HCT116 (cell line): ENCODE data around the gene QRICH2. TPM values are rescaled to one million over a fixed set of nuclear protein-coding genes. Genes with fewer than 3 reads are reported as not detected.

Experiments
- ATAC-seq: fragments of 200-7000 bp; cut with Tn5 transposase; 2 replicates; pipeline ENCODE4 v1.9.1; 2020; ENCODE audit warnings: mild to moderate bottlenecking, moderate library complexity
- BruUV-seq: library from RNA; stranded (reverse); fragments of 400-500 nt; replicated peaks from 2 replicates; lab custom pipeline; 2021; lab: Mats Ljungman, UMichigan
- CTCF ChIA-PET: fragments of 300-600 bp; sonication (Branson Sonifier 250); formaldehyde crosslinking; loops from one replicate; lab custom pipeline; 2021; ENCODE audit warnings: antibody characterized with exemption; lab: Charles Lee
- POLR2A ChIA-PET: fragments of 300-600, 350-600 bp; sonication (Branson Sonifier 250); formaldehyde crosslinking; loops from one replicate; lab custom pipeline; 2021; ENCODE audit warnings: antibody characterized with exemption; lab: Charles Lee
- RAD21 ChIA-PET, 2 experiments: fragments of 300-600 bp; sonication (Branson Sonifier 250); formaldehyde crosslinking; loops; one replicate each; lab custom pipeline; 2023; ENCODE audit warnings: low total read pairs in 2 of 2; ENCODE audit not compliant: uncharacterized antibody in 2 of 2, unreplicated experiment in 2 of 2, low non-redundant PET in 1 of 2; lab: Charles Lee
- DNase-seq: peaks from one replicate; pipeline ENCODE4 v3.0.0-alpha.2; 2010; ENCODE audit warnings: low read depth, low spot score
- H2AFZ ChIP-seq: fragments of 200-600 bp; shearing (Covaris generic), sonication (generic); 2 replicates; pipeline ENCODE4 v1.6.1; 2017; ENCODE audit warnings: low read depth, mixed run types, mixed read lengths, antibody characterized with exemption, low read length; ENCODE audit not compliant: poor library complexity, severe bottlenecking
- H3K27ac ChIP-seq: 2 replicates; pipeline ENCODE4 v1.5.1; 2012; ENCODE audit warnings: low read depth, low read length
- H3K27me3 ChIP-seq: fragments of 200-600 bp; sonication (generic); 2 replicates; pipeline ENCODE4 v1.6.1; 2016; ENCODE audit warnings: mixed run types, low read length, mixed read lengths; ENCODE audit not compliant: insufficient read depth
- H3K36me3 ChIP-seq, 2 experiments: fragments of 200-500 bp in 1 of 2; fragments of 200-600 bp in 1 of 2; sonication (Bioruptor generic) in 1 of 2; sonication (generic) in 1 of 2; 2 replicates each; pipeline versions ENCODE4 v1.5.1 to v1.6.1; 2014 to 2016; ENCODE audit warnings: low read length in 2 of 2, inconsistent platforms in 1 of 2, mixed read lengths in 1 of 2, mixed run types in 1 of 2; ENCODE audit not compliant: insufficient read depth in 2 of 2, control insufficient read depth in 1 of 2
- H3K4me1 ChIP-seq, 2 experiments: fragments of 200-600 bp in 1 of 2; sonication (generic) in 1 of 2; 2 replicates each; pipeline versions ENCODE4 v1.5.1 to v1.6.1; 2012 to 2017; ENCODE audit warnings: low read length in 2 of 2, inconsistent platforms in 1 of 2, mild to moderate bottlenecking in 1 of 2, mixed read lengths in 1 of 2, mixed run types in 1 of 2, moderate library complexity in 1 of 2; ENCODE audit not compliant: insufficient read depth in 2 of 2, control insufficient read depth in 1 of 2
- H3K4me2 ChIP-seq: fragments of 200-600 bp; sonication (generic); 2 replicates; pipeline ENCODE4 v1.6.1; 2017; ENCODE audit warnings: mixed run types, low read length, mixed read lengths
- H3K4me3 ChIP-seq, 2 experiments: fragments of 200-600 bp in 1 of 2; sonication (generic) in 1 of 2; replicated peaks in 1 of 2; 2 replicates each; pipeline ENCODE4 v1.5.1; 2011 to 2016; ENCODE audit warnings: low read length in 2 of 2, control low read depth in 1 of 2, low read depth in 1 of 2, mild to moderate bottlenecking in 1 of 2, mixed read lengths in 1 of 2, mixed run types in 1 of 2
- H3K79me2 ChIP-seq: fragments of 200-600 bp; sonication (generic); 2 replicates; pipeline ENCODE4 v1.6.1; 2017; ENCODE audit warnings: mild to moderate bottlenecking, mixed run types, low read length, moderate library complexity, mixed read lengths; ENCODE audit not compliant: insufficient read depth
- H3K9ac ChIP-seq: fragments of 200-600 bp; sonication (generic); 2 replicates; pipeline ENCODE4 v1.6.1; 2016; ENCODE audit warnings: low read length, mixed read lengths
- H3K9me2 ChIP-seq: fragments of 200-600 bp; sonication (generic), shearing (Covaris generic); 2 replicates; pipeline ENCODE4 v1.6.1; 2017; ENCODE audit warnings: mixed run types, mild to moderate bottlenecking, moderate library complexity; ENCODE audit not compliant: insufficient read depth
- H3K9me3 ChIP-seq, 2 experiments: fragments of 200-500 bp in 1 of 2; fragments of 200-600 bp in 1 of 2; sonication (Bioruptor generic) in 1 of 2; sonication (generic) in 1 of 2; 2 replicates each; pipeline ENCODE4 v1.6.1; 2014 to 2017; ENCODE audit warnings: low read length in 2 of 2, mixed read lengths in 2 of 2, inconsistent platforms in 1 of 2, low read depth in 1 of 2, mild to moderate bottlenecking in 1 of 2, mixed run types in 1 of 2, moderate library complexity in 1 of 2; ENCODE audit not compliant: control insufficient read depth in 1 of 2, insufficient read depth in 1 of 2
- H4K20me1 ChIP-seq: fragments of 200-600 bp; sonication (generic), shearing (Covaris generic); 2 replicates; pipeline ENCODE4 v1.6.1; 2017; ENCODE audit warnings: mixed run types, mild to moderate bottlenecking, moderate library complexity; ENCODE audit not compliant: insufficient read depth
- CTCF ChIP-seq, 3 experiments: fragments of 200-600 bp in 1 of 3; sonication (generic) in 1 of 3; IDR thresholded peaks in 2 of 3; conservative IDR thresholded peaks in 1 of 3; 2 replicates each; pipeline ENCODE4 v1.5.1; 2012 to 2017; ENCODE audit warnings: low read depth in 2 of 3, low read length in 2 of 3, antibody characterized with exemption in 1 of 3, borderline replicate concordance in 1 of 3, control low read depth in 1 of 3, mild to moderate bottlenecking in 1 of 3, mixed read lengths in 1 of 3, mixed run types in 1 of 3, moderate library complexity in 1 of 3; ENCODE audit not compliant: insufficient read depth in 1 of 3
- EGR1 ChIP-seq: IDR thresholded peaks from 2 replicates; pipeline ENCODE4 v1.6.1; 2012; ENCODE audit warnings: low read depth
- EZH2 ChIP-seq: fragments of 200-600 bp; sonication (generic); IDR thresholded peaks from 2 replicates; pipeline ENCODE4 v1.6.1; 2017; ENCODE audit warnings: antibody characterized with exemption, mixed run types
- JUND ChIP-seq: IDR thresholded peaks from 2 replicates; pipeline ENCODE4 v1.6.1; 2012
- RAD21 ChIP-seq: IDR thresholded peaks from 2 replicates; pipeline ENCODE4 v1.6.1; 2012; ENCODE audit warnings: low read depth, mild to moderate bottlenecking
- SIN3A ChIP-seq: IDR thresholded peaks from 2 replicates; pipeline ENCODE4 v1.6.1; 2012; ENCODE audit warnings: low read depth
- SP1 ChIP-seq: IDR thresholded peaks from 2 replicates; pipeline ENCODE4 v1.6.1; 2012; ENCODE audit warnings: low read depth
- TCF7L2 ChIP-seq: IDR thresholded peaks from 2 replicates; pipeline ENCODE4 v1.7.0; 2011; ENCODE audit warnings: borderline replicate concordance, inconsistent platforms; ENCODE audit not compliant: insufficient read depth, insufficient read length; ENCODE audit errors: extremely low read depth
- ZBTB33 ChIP-seq: IDR thresholded peaks from 2 replicates; pipeline ENCODE4 v1.6.1; 2011; ENCODE audit warnings: mild to moderate bottlenecking, low read length, moderate library complexity; ENCODE audit not compliant: insufficient replicate concordance; ENCODE audit errors: extremely low read depth
- ZFX ChIP-seq: fragments of 450-650 bp; IDR thresholded peaks from 2 replicates; pipeline ENCODE4 v1.6.1; 2017
- intact Hi-C: fragments of 100-400 bp; cut with micrococcal nuclease; formaldehyde crosslinking; loops from 2 replicates; pipeline ENCODE4 v1.10.0; 2022
- total RNA-seq: library from RNA; stranded (reverse); gene quantifications from one replicate; pipeline ENCODE4 v1.2.1, GENCODE V29; 2021; ENCODE audit not compliant: unreplicated experiment

QRICH2 gene
- total RNA-seq, 1 experiment from 2014 or later, result 4.9 TPM

- TF ChIP-seq TCF7L2 (no peak), ZBTB33 (no peak), RAD21 (no peak), CTCF (IDR thresholded peaks at IDR 0.05 in 2 of 3, conservative IDR thresholded peaks at IDR 0.05 in 1 of 3; ENCODE audit: borderline replicate concordance in 1 of 3, insufficient read depth in 1 of 3, low read depth in 2 of 3, low read length in 2 of 3) (no peak), ZFX (no peak)
Observed at GRCh38 chr17:76239538-76240274, 68.4 kb downstream of the QRICH2 start (continued).

GRCh38 chr17:76238847-76239537 is 69.1 kb downstream of the QRICH2 start:
- ATAC-seq (no peak), DNase-seq (no peak)
- Histone ChIP-seq H3K9ac (no peak overlapping the region), H3K27me3 (no peaks in the 10 kb centered on the region), H4K20me1 (no peaks in the 10 kb centered on the region), H3K9me3 (no peaks in the 10 kb centered on the region), H3K4me3 (no peak overlapping the region), H2AFZ (peak overlapping the region; percentile 34), H3K4me2 (no peak overlapping the region), H3K36me3 (no peaks in the 10 kb centered on the region), H3K79me2 (no peaks in the 10 kb centered on the region), H3K27ac (no peak overlapping the region), H3K4me1 (peaks cover 3 to 18% of the 10 kb centered on the region in 2 experiments; a peak in 3 of 4 replicates), H3K9me2 (no peaks in the 10 kb centered on the region)
- BruUV-seq, result no TSS peak
- POLR2A ChIA-PET, result interaction anchor here (0.6 to 1.2 kb wide), 4 partner anchors 9 to 333 kb away, joined by 3 to 5 read pairs (median 3); no protein-coding TSS in a partner anchor
- CTCF ChIA-PET, result interaction anchor here (1.2 kb wide), 1 partner anchor 49 kb away, joined by 3 read pairs; no protein-coding TSS in a partner anchor
- intact Hi-C loops, result no loop called here
- RAD21 ChIA-PET, result no interaction called here
- TF ChIP-seq SIN3A (no peak), ZBTB33 (no peak), CTCF (IDR thresholded peaks at IDR 0.05 in 2 of 3, conservative IDR thresholded peaks at IDR 0.05 in 1 of 3; ENCODE audit: borderline replicate concordance in 1 of 3, insufficient read depth in 1 of 3, low read depth in 2 of 3, low read length in 2 of 3) (no peak), SP1 (no peak), EZH2 (no peak), JUND (no peak), EGR1 (no peak)
